GM23248 (cell line): ENCODE measurements around the gene CACNB2. TPM values are rescaled to one million over a fixed set of nuclear protein-coding genes. Genes with fewer than 3 reads are reported as not detected.

Source experiments
- DNase-seq: peaks from one replicate; pipeline ENCODE4 v3.0.0-alpha.2; 2015
- H2AFZ ChIP-seq: fragments of 200-600 bp; sonication (generic); 2 replicates; pipeline ENCODE4 v1.6.1; 2016; ENCODE audit warnings: antibody characterized with exemption
- H3F3A ChIP-seq: fragments of 200-600 bp; sonication (generic); 2 replicates; pipeline ENCODE4 v1.6.1; 2016; ENCODE audit warnings: mild to moderate bottlenecking, antibody characterized with exemption, mixed run types; ENCODE audit not compliant: insufficient read depth
- H3K27ac ChIP-seq: fragments of 200-600 bp; sonication (generic); 2 replicates; pipeline ENCODE4 v1.5.1; 2016; ENCODE audit warnings: mild to moderate bottlenecking
- H3K27me3 ChIP-seq: fragments of 200-600 bp; sonication (generic); replicated peaks from 2 replicates; pipeline ENCODE4 v1.6.1; 2016; ENCODE audit warnings: mild to moderate bottlenecking; ENCODE audit not compliant: insufficient read depth
- H3K36me3 ChIP-seq: fragments of 200-600 bp; sonication (generic); 2 replicates; pipeline ENCODE4 v1.6.1; 2016; ENCODE audit warnings: low read depth, mild to moderate bottlenecking
- H3K4me1 ChIP-seq: fragments of 200-600 bp; sonication (generic); 2 replicates; pipeline ENCODE4 v1.6.1; 2016; ENCODE audit warnings: mild to moderate bottlenecking; ENCODE audit not compliant: insufficient read depth
- H3K4me2 ChIP-seq: fragments of 200-600 bp; sonication (generic); one replicate; pipeline ENCODE4 v1.6.1; 2016; ENCODE audit warnings: mild to moderate bottlenecking; ENCODE audit not compliant: unreplicated experiment
- H3K4me3 ChIP-seq: fragments of 200-600 bp; sonication (generic); 2 replicates; pipeline ENCODE4 v1.5.1; 2016; ENCODE audit warnings: mild to moderate bottlenecking
- H3K79me2 ChIP-seq: fragments of 200-600 bp; sonication (generic); 2 replicates; pipeline ENCODE4 v1.6.1; 2016; ENCODE audit warnings: mild to moderate bottlenecking; ENCODE audit not compliant: insufficient read depth
- H3K9ac ChIP-seq: fragments of 200-600 bp; sonication (generic); 2 replicates; pipeline ENCODE4 v1.6.1; 2016; ENCODE audit warnings: mild to moderate bottlenecking
- H3K9me2 ChIP-seq: fragments of 200-600 bp; sonication (generic); 2 replicates; pipeline ENCODE4 v1.6.1; 2016; ENCODE audit warnings: mixed run types, mild to moderate bottlenecking, moderate library complexity; ENCODE audit not compliant: insufficient read depth
- H3K9me3 ChIP-seq: fragments of 200-600 bp; sonication (generic); one replicate; pipeline ENCODE4 v1.6.1; 2017; ENCODE audit warnings: low read depth
- H4K20me1 ChIP-seq: fragments of 200-600 bp; sonication (generic); 2 replicates; pipeline ENCODE4 v1.6.0; 2016; ENCODE audit not compliant: insufficient read depth
- EZH2 ChIP-seq: fragments of 200-600 bp; sonication (generic); IDR thresholded peaks from 2 replicates; pipeline ENCODE4 v1.6.1; 2018; ENCODE audit warnings: antibody characterized with exemption, mild to moderate bottlenecking; ENCODE audit not compliant: insufficient read depth, poor library complexity, severe bottlenecking
- EZH2phosphoT487 ChIP-seq: fragments of 200-600 bp; sonication (generic); IDR thresholded peaks from 2 replicates; pipeline ENCODE4 v1.6.1; 2018; ENCODE audit warnings: antibody characterized with exemption, moderate library complexity, mild to moderate bottlenecking, low read depth; ENCODE audit not compliant: insufficient read depth
- WGBS, 2 experiments: methylation state at CpG; one replicate each; pipeline ENCODE4 v1.1.6; 2015 to 2017; ENCODE audit warnings: low lambda C conversion rate in 2 of 2, low coverage in 1 of 2; ENCODE audit errors: missing lambda C conversion rate in 2 of 2; 5-methylcytosine and 5-hydroxymethylcytosine counted together
- in situ Hi-C: fragments of 300-500 bp; cut with MboI; formaldehyde crosslinking; loops from 2 replicates; pipeline ENCODE4 v1.15.0; 2020
- polyA plus RNA-seq: library from polyadenylated mRNA; unstranded; fragments of >200 nt; fragmentation: Nextera tagmentation; extraction: Ambion mirVana; gene quantifications from 2 replicates; pipeline ENCODE4 v1.2.1, GENCODE V29; 2016
- total RNA-seq: library from RNA; depleted of rRNA; stranded (reverse); fragments of >200 nt; shearing (Covaris generic); gene quantifications from 2 replicates; pipeline ENCODE4 v1.2.3, GENCODE V29; 2014

CACNB2 gene
- total and polyA plus RNA-seq, 2 experiments from 2014 or later = 0.31 to 0.32 TPM

- Histone ChIP-seq H3K4me1 (no peaks in the 10 kb centered on the region), H3K79me2 (no peaks in the 10 kb centered on the region), H3K4me2 (no peak overlapping the region), H4K20me1 (no peaks in the 10 kb centered on the region), H3K27ac (no peak overlapping the region), H3K4me3 (no peak overlapping the region), H3K9ac (no peak overlapping the region), H3F3A (no peaks in the 10 kb centered on the region), H3K9me2 (no peaks in the 10 kb centered on the region), H2AFZ (no peak overlapping the region), H3K9me3 (no peaks in the 10 kb centered on the region), H3K27me3 (no peaks in the 10 kb centered on the region), H3K36me3 (no peaks in the 10 kb centered on the region)
- no peak for TF ChIP-seq EZH2phosphoT487
- no peak for TF ChIP-seq EZH2
- WGBS, 2 experiments = 63 to 71% methylated on average over 5 of the region's 5 CpGs
- in situ Hi-C loops = no loop called here
- no peak for DNase-seq
Observed at GRCh38 chr10:18404530-18404929, 264.3 kb downstream of the CACNB2 start.

DNA sequence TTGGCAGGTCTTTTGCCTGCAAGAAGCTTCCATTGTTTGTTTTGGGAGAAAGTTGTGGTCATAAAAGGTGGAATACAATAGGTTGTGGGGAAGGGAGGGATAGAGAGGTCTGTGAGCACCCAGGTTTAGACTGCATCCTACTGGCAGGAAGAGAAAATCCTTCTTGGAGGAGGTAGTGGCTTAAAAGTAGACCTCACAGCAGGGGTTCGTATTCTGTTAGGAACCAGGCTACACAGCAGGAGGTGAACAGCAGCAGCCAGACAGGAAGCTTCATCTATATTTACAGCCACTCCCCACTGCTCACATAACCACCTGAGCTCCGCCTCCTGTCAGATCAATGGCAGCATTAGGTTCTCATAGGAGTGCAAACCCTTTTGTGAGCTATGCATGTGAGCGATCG is 265.9 kb downstream of the CACNB2 start:
- Histone ChIP-seq H3K4me3 (no peak overlapping the region), H3K9me2 (no peaks in the 10 kb centered on the region), H3K9ac (no peak overlapping the region), H3K79me2 (no peaks in the 10 kb centered on the region), H3K9me3 (no peaks in the 10 kb centered on the region), H3K27me3 (no peaks in the 10 kb centered on the region), H3F3A (no peaks in the 10 kb centered on the region), H3K36me3 (no peaks in the 10 kb centered on the region), H4K20me1 (no peaks in the 10 kb centered on the region), H2AFZ (no peak overlapping the region), H3K4me1 (no peaks in the 10 kb centered on the region), H3K27ac (no peak overlapping the region), H3K4me2 (no peak overlapping the region)
- 66 to 79% methylated on average over 4 of the region's 4 CpGs for WGBS, 2 experiments
- in situ Hi-C loops = no loop called here
- DNase-seq = no peak
- TF ChIP-seq EZH2 = no peak

GRCh38 chr10:18409599-18410397 is 269.6 kb downstream of the CACNB2 start:
- WGBS, 2 experiments = 70 to 75% methylated on average over 4 of the region's 4 CpGs
- Histone ChIP-seq H3K9me3 (no peaks in the 10 kb centered on the region), H3K36me3 (no peaks in the 10 kb centered on the region), H3K4me1 (no peaks in the 10 kb centered on the region), H3K9me2 (no peaks in the 10 kb centered on the region), H2AFZ (no peak overlapping the region), H4K20me1 (no peaks in the 10 kb centered on the region), H3F3A (no peaks in the 10 kb centered on the region), H3K79me2 (no peaks in the 10 kb centered on the region), H3K27me3 (no peaks in the 10 kb centered on the region), H3K4me2 (no peak overlapping the region), H3K9ac (no peak overlapping the region), H3K27ac (no peak overlapping the region), H3K4me3 (no peak overlapping the region)
- in situ Hi-C loops = no loop called here
- no peak for DNase-seq
- TF ChIP-seq EZH2phosphoT487 = no peak
- no peak for TF ChIP-seq EZH2

DNA sequence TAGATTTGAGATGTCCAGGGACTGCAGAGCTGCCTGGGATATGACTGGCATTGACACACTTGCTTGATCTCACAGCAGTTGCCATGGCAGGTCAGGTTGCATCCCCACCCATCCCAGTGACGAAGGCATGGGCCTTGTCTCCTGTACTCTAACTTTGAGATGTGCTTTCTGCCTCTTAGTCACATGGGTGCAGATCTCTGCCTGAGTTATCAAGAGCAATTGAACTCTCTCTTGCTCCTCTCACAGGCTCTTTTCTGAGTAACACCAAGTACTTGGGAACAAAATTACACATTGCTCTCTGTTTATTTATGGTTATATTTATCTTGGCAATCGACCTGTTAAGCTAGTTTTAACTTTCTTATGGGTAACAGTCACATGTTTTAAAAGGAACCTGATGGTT is 273.8 kb downstream of the CACNB2 start:
- no peaks in the 10 kb centered on the region for H3K9me3 ChIP-seq

More for the DNA sequence above, 273.8 kb downstream of the CACNB2 start:
- DNase-seq = no peak
- 37 to 38% methylated on average over 2 of the region's 2 CpGs for WGBS, 2 experiments
- Histone ChIP-seq H3K4me3 (no peak overlapping the region), H3K27ac (no peak overlapping the region), H3K9ac (no peak overlapping the region), H3K4me1 (no peaks in the 10 kb centered on the region), H2AFZ (no peak overlapping the region), H3K36me3 (no peaks in the 10 kb centered on the region), H4K20me1 (no peaks in the 10 kb centered on the region), H3K4me2 (no peak overlapping the region), H3F3A (no peaks in the 10 kb centered on the region), H3K9me2 (no peaks in the 10 kb centered on the region), H3K79me2 (no peaks in the 10 kb centered on the region), H3K27me3 (no peaks in the 10 kb centered on the region)
- TF ChIP-seq EZH2phosphoT487 (no peak), EZH2 (no peak)
- in situ Hi-C loops = no loop called here
